ENCODE results near the gene TRMT2A.

- TF ChIP-seq, protein P1, sequence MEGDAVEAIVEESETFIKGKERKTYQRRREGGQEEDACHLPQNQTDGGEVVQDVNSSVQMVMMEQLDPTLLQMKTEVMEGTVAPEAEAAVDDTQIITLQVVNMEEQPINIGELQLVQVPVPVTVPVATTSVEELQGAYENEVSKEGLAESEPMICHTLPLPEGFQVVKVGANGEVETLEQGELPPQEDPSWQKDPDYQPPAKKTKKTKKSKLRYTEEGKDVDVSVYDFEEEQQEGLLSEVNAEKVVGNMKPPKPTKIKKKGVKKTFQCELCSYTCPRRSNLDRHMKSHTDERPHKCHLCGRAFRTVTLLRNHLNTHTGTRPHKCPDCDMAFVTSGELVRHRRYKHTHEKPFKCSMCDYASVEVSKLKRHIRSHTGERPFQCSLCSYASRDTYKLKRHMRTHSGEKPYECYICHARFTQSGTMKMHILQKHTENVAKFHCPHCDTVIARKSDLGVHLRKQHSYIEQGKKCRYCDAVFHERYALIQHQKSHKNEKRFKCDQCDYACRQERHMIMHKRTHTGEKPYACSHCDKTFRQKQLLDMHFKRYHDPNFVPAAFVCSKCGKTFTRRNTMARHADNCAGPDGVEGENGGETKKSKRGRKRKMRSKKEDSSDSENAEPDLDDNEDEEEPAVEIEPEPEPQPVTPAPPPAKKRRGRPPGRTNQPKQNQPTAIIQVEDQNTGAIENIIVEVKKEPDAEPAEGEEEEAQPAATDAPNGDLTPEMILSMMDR (IDR thresholded peaks at IDR 0.05; ENCODE audit: control extremely low read depth in 1 of 3, insufficient read depth in 1 of 3, low read depth in 1 of 3, low read length in 3 of 3) = no peak
- TF ChIP-seq BRCA1 (IDR thresholded peaks at IDR 0.05; ENCODE audit: low read depth, low read length) (no peak), RAD21 (IDR thresholded peaks at IDR 0.05 in 1 of 2, conservative IDR thresholded peaks at IDR 0.05 in 1 of 2; ENCODE audit: low read depth in 2 of 2, low read length in 2 of 2) (no peak), MAX (IDR thresholded peaks at IDR 0.05) (no peak)
Observed at GRCh38 chr22:20111689-20112622, 5.1 kb downstream of the TRMT2A start.
